8988T (cell line): ENCODE measurements around the gene ARMC3.
"Not testable (repeated sequence)": the region's sequence is repeated elsewhere in the genome, so short reads cannot be mapped to it uniquely, and the experiment has no call there.

Source experiments
- DNase-seq: peaks from one replicate; pipeline ENCODE4 v3.0.0; 2011

The ARMC3 gene

GRCh38 chr10:22927661-22928403 lies at the start of gene ARMC3:
ARMC3 (plus strand) TSS chr10:22928053; CDS start chr10:22931997, 3,944 bp downstream.
- DNase-seq = peak; percentile 17

GRCh38 chr10:22891797-22892196 lies 36.1 kb upstream of the ARMC3 start:
- no peak for DNase-seq

- DNase-seq = no peak
Measured at GRCh38 chr10:22893781-22894180, 34.1 kb upstream of the ARMC3 start.

GRCh38 chr10:22894714-22895113 lies 33.1 kb upstream of the ARMC3 start:
- DNase-seq = no peak

- DNase-seq = no peak
Measured at GRCh38 chr10:22895252-22895651, 32.6 kb upstream of the ARMC3 start.

- no peak for DNase-seq
Measured at GRCh38 chr10:22897371-22897770, 30.5 kb upstream of the ARMC3 start.

- DNase-seq = no peak
Measured at GRCh38 chr10:22899307-22899706, 28.5 kb upstream of the ARMC3 start.

- DNase-seq = no peak
Measured at GRCh38 chr10:22899775-22900174, 28.1 kb upstream of the ARMC3 start.

GRCh38 chr10:22900841-22901601 lies 26.8 kb upstream of the ARMC3 start:
- DNase-seq = no peak

GRCh38 chr10:22902147-22902546 lies 25.7 kb upstream of the ARMC3 start:
- DNase-seq = not testable (repeated sequence)

- DNase-seq = no peak
Measured at GRCh38 chr10:22903694-22904093, 24.2 kb upstream of the ARMC3 start.

GRCh38 chr10:22906767-22907166 lies 21.1 kb upstream of the ARMC3 start:
- no peak for DNase-seq

- no peak for DNase-seq
Measured at GRCh38 chr10:22908837-22909236, 19.0 kb upstream of the ARMC3 start.

- not testable (repeated sequence) for DNase-seq
Measured at GRCh38 chr10:22909673-22910072, 18.2 kb upstream of the ARMC3 start.

- no peak for DNase-seq
Measured at GRCh38 chr10:22911067-22911466, 16.8 kb upstream of the ARMC3 start.

GRCh38 chr10:22911889-22912762 lies 15.7 kb upstream of the ARMC3 start:
- no peak for DNase-seq

- no peak for DNase-seq
Measured at GRCh38 chr10:22912763-22913384, 15.0 kb upstream of the ARMC3 start.

GRCh38 chr10:22913474-22914092 lies 14.3 kb upstream of the ARMC3 start:
- DNase-seq = no peak

GRCh38 chr10:22915314-22915713 lies 12.5 kb upstream of the ARMC3 start:
- no peak for DNase-seq

GRCh38 chr10:22925088-22925487 lies 2.8 kb upstream of the ARMC3 start:
- no peak for DNase-seq

- no peak for DNase-seq
Measured at GRCh38 chr10:22927166-22927565, 687 bp upstream of the ARMC3 start.

GRCh38 chr10:22929053-22929452 lies 1.2 kb downstream of the ARMC3 start:
- DNase-seq = not testable (repeated sequence)
